ENCODE measurements around the gene KIF20B.
A peak's percentile ranks its signal among the peaks of the same experiment; 100 is the strongest.

GRCh38 chr10:89793649-89794254 is 92.4 kb downstream of the KIF20B start:
- TF ChIP-seq CTCF (conservative IDR thresholded peaks at IDR 0.05; ENCODE audit: low read length): peak; percentile 94
- no peak for TF ChIP-seq EZH2phosphoT487 (IDR thresholded peaks at IDR 0.05; ENCODE audit: borderline replicate concordance, low read depth, low read length)

Measured in OCI-LY7 (cell line).